GM23248 (cell line): Measurements from ENCODE around the gene AJAP1. TPM values are rescaled to one million over a fixed set of nuclear protein-coding genes. Genes with fewer than 3 reads are reported as not detected.

Source experiments
- DNase-seq: peaks from one replicate; pipeline ENCODE4 v3.0.0-alpha.2; 2015
- H2AFZ ChIP-seq: fragments of 200-600 bp; sonication (generic); 2 replicates; pipeline ENCODE4 v1.6.1; 2016; ENCODE audit warnings: antibody characterized with exemption
- H3F3A ChIP-seq: fragments of 200-600 bp; sonication (generic); 2 replicates; pipeline ENCODE4 v1.6.1; 2016; ENCODE audit warnings: mild to moderate bottlenecking, antibody characterized with exemption, mixed run types; ENCODE audit not compliant: insufficient read depth
- H3K27ac ChIP-seq: fragments of 200-600 bp; sonication (generic); 2 replicates; pipeline ENCODE4 v1.5.1; 2016; ENCODE audit warnings: mild to moderate bottlenecking
- H3K27me3 ChIP-seq: fragments of 200-600 bp; sonication (generic); replicated peaks from 2 replicates; pipeline ENCODE4 v1.6.1; 2016; ENCODE audit warnings: mild to moderate bottlenecking; ENCODE audit not compliant: insufficient read depth
- H3K36me3 ChIP-seq: fragments of 200-600 bp; sonication (generic); 2 replicates; pipeline ENCODE4 v1.6.1; 2016; ENCODE audit warnings: low read depth, mild to moderate bottlenecking
- H3K4me1 ChIP-seq: fragments of 200-600 bp; sonication (generic); 2 replicates; pipeline ENCODE4 v1.6.1; 2016; ENCODE audit warnings: mild to moderate bottlenecking; ENCODE audit not compliant: insufficient read depth
- H3K4me2 ChIP-seq: fragments of 200-600 bp; sonication (generic); one replicate; pipeline ENCODE4 v1.6.1; 2016; ENCODE audit warnings: mild to moderate bottlenecking; ENCODE audit not compliant: unreplicated experiment
- H3K4me3 ChIP-seq: fragments of 200-600 bp; sonication (generic); 2 replicates; pipeline ENCODE4 v1.5.1; 2016; ENCODE audit warnings: mild to moderate bottlenecking
- H3K79me2 ChIP-seq: fragments of 200-600 bp; sonication (generic); 2 replicates; pipeline ENCODE4 v1.6.1; 2016; ENCODE audit warnings: mild to moderate bottlenecking; ENCODE audit not compliant: insufficient read depth
- H3K9ac ChIP-seq: fragments of 200-600 bp; sonication (generic); 2 replicates; pipeline ENCODE4 v1.6.1; 2016; ENCODE audit warnings: mild to moderate bottlenecking
- H3K9me2 ChIP-seq: fragments of 200-600 bp; sonication (generic); 2 replicates; pipeline ENCODE4 v1.6.1; 2016; ENCODE audit warnings: mixed run types, mild to moderate bottlenecking, moderate library complexity; ENCODE audit not compliant: insufficient read depth
- H3K9me3 ChIP-seq: fragments of 200-600 bp; sonication (generic); one replicate; pipeline ENCODE4 v1.6.1; 2017; ENCODE audit warnings: low read depth
- H4K20me1 ChIP-seq: fragments of 200-600 bp; sonication (generic); 2 replicates; pipeline ENCODE4 v1.6.0; 2016; ENCODE audit not compliant: insufficient read depth
- EZH2 ChIP-seq: fragments of 200-600 bp; sonication (generic); IDR thresholded peaks from 2 replicates; pipeline ENCODE4 v1.6.1; 2018; ENCODE audit warnings: antibody characterized with exemption, mild to moderate bottlenecking; ENCODE audit not compliant: insufficient read depth, poor library complexity, severe bottlenecking
- EZH2phosphoT487 ChIP-seq: fragments of 200-600 bp; sonication (generic); IDR thresholded peaks from 2 replicates; pipeline ENCODE4 v1.6.1; 2018; ENCODE audit warnings: antibody characterized with exemption, moderate library complexity, mild to moderate bottlenecking, low read depth; ENCODE audit not compliant: insufficient read depth
- WGBS, 2 experiments: methylation state at CpG; one replicate each; pipeline ENCODE4 v1.1.6; 2015 to 2017; ENCODE audit warnings: low lambda C conversion rate in 2 of 2, low coverage in 1 of 2; ENCODE audit errors: missing lambda C conversion rate in 2 of 2; 5-methylcytosine and 5-hydroxymethylcytosine counted together
- in situ Hi-C: fragments of 300-500 bp; cut with MboI; formaldehyde crosslinking; loops from 2 replicates; pipeline ENCODE4 v1.15.0; 2020
- polyA plus RNA-seq: library from polyadenylated mRNA; unstranded; fragments of >200 nt; fragmentation: Nextera tagmentation; extraction: Ambion mirVana; gene quantifications from 2 replicates; pipeline ENCODE4 v1.2.1, GENCODE V29; 2016
- total RNA-seq: library from RNA; depleted of rRNA; stranded (reverse); fragments of >200 nt; shearing (Covaris generic); gene quantifications from 2 replicates; pipeline ENCODE4 v1.2.3, GENCODE V29; 2014

Gene AJAP1
- total and polyA plus RNA-seq, 2 experiments from 2014 or later, result 0.03 to 0.86 TPM

GRCh38 chr1:4802024-4802423, 147.6 kb downstream of the AJAP1 start:
- in situ Hi-C loops, result no loop called here
- no peak for DNase-seq
- Histone ChIP-seq H3K9me2 (no peaks in the 10 kb centered on the region), H2AFZ (no peak overlapping the region), H3K79me2 (no peaks in the 10 kb centered on the region), H3K9me3 (no peaks in the 10 kb centered on the region), H3K27me3 (no peaks in the 10 kb centered on the region), H3F3A (no peaks in the 10 kb centered on the region), H3K4me3 (no peak overlapping the region), H3K4me2 (no peak overlapping the region), H3K9ac (no peak overlapping the region), H4K20me1 (no peaks in the 10 kb centered on the region), H3K27ac (no peak overlapping the region), H3K4me1 (no peaks in the 10 kb centered on the region), H3K36me3 (no peaks in the 10 kb centered on the region)
- no peak for TF ChIP-seq EZH2
- no peak for TF ChIP-seq EZH2phosphoT487
- WGBS, 2 experiments, result 22 to 23% methylated on average over 6 of the region's 6 CpGs

DNA sequence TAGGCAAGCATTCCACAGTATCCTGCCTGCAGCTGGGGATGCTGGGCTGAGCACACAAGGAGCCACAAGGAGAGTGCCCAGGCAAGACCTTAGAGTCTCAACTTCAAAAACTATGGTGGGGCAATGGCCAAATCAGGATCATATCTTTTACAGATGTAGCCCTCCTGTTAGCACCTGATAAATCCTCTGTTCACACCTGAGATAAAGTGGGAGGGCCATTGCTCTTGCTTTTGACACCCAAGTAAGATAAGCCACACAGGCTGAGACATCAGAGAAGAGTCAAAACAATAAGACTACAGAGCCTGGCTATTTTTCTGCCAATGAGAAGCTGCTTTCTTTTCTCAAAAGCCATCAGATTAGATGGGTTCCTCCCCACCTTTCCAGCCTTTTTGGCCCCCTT, 148.9 kb downstream of the AJAP1 start:
- H3F3A ChIP-seq, result no peaks in the 10 kb centered on the region
- no peak overlapping the region for H3K4me2 ChIP-seq
- no peak overlapping the region for H3K4me3 ChIP-seq
- TF ChIP-seq EZH2 (no peak), EZH2phosphoT487 (no peak)
- no peak overlapping the region for H2AFZ ChIP-seq
- DNase-seq, result no peak
- in situ Hi-C loops, result no loop called here
- H3K9ac ChIP-seq, result no peak overlapping the region
- no peak overlapping the region for H3K27ac ChIP-seq
- no peaks in the 10 kb centered on the region for H3K79me2 ChIP-seq
- no peaks in the 10 kb centered on the region for H3K9me2 ChIP-seq
- H3K9me3 ChIP-seq, result no peaks in the 10 kb centered on the region
- H3K4me1 ChIP-seq, result no peaks in the 10 kb centered on the region
- H3K36me3 ChIP-seq, result no peaks in the 10 kb centered on the region
- H4K20me1 ChIP-seq, result no peaks in the 10 kb centered on the region
- no peaks in the 10 kb centered on the region for H3K27me3 ChIP-seq

GRCh38 chr1:4805987-4806386, 151.6 kb downstream of the AJAP1 start:
- Histone ChIP-seq H3K9ac (no peak overlapping the region), H2AFZ (no peak overlapping the region), H3K9me3 (no peaks in the 10 kb centered on the region), H3K4me2 (no peak overlapping the region), H3K27ac (no peak overlapping the region), H3K79me2 (no peaks in the 10 kb centered on the region), H4K20me1 (no peaks in the 10 kb centered on the region), H3K4me3 (no peak overlapping the region), H3K27me3 (no peaks in the 10 kb centered on the region), H3F3A (no peaks in the 10 kb centered on the region), H3K4me1 (no peaks in the 10 kb centered on the region), H3K36me3 (no peaks in the 10 kb centered on the region), H3K9me2 (no peaks in the 10 kb centered on the region)
- TF ChIP-seq EZH2phosphoT487 (no peak), EZH2 (no peak)
- DNase-seq, result no peak
- in situ Hi-C loops, result no loop called here
- 9 to 17% methylated on average over 2 of the region's 2 CpGs for WGBS, 2 experiments

DNA sequence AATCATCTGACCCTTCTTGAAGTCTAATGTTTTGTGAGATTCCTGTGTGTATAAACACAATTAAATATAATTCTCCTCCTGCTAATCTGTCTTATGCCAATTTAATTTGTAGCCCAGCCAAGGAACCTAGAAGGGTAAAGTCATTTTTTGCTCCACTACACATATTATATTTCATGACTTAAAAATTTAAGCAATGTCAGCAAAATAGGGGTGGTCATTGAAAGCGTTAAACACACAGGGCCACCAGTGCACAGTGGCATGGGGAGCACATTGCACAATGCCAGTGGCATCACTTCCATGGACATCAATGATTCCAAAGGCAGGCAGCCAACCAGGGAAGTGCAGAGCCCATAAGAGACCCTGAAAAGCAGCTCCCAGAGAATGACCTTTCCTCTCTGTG, 166.1 kb downstream of the AJAP1 start:
- H4K20me1 ChIP-seq, result no peaks in the 10 kb centered on the region
- H2AFZ ChIP-seq, result no peak overlapping the region
- H3K27me3 ChIP-seq, result no peaks in the 10 kb centered on the region
- no peak overlapping the region for H3K4me3 ChIP-seq
- H3K27ac ChIP-seq, result no peak overlapping the region
- in situ Hi-C loops, result no loop called here
- H3K9me2 ChIP-seq, result no peaks in the 10 kb centered on the region
- no peak for TF ChIP-seq EZH2phosphoT487
- TF ChIP-seq EZH2, result no peak
- 38 to 48% methylated on average over 1 of the region's 1 CpG for WGBS, 2 experiments
- H3K79me2 ChIP-seq, result no peaks in the 10 kb centered on the region
- H3K4me1 ChIP-seq, result no peaks in the 10 kb centered on the region
- H3K9ac ChIP-seq, result no peak overlapping the region
- no peaks in the 10 kb centered on the region for H3F3A ChIP-seq
- no peak for DNase-seq
- H3K9me3 ChIP-seq, result no peaks in the 10 kb centered on the region
- H3K4me2 ChIP-seq, result no peak overlapping the region
- H3K36me3 ChIP-seq, result no peaks in the 10 kb centered on the region

DNA sequence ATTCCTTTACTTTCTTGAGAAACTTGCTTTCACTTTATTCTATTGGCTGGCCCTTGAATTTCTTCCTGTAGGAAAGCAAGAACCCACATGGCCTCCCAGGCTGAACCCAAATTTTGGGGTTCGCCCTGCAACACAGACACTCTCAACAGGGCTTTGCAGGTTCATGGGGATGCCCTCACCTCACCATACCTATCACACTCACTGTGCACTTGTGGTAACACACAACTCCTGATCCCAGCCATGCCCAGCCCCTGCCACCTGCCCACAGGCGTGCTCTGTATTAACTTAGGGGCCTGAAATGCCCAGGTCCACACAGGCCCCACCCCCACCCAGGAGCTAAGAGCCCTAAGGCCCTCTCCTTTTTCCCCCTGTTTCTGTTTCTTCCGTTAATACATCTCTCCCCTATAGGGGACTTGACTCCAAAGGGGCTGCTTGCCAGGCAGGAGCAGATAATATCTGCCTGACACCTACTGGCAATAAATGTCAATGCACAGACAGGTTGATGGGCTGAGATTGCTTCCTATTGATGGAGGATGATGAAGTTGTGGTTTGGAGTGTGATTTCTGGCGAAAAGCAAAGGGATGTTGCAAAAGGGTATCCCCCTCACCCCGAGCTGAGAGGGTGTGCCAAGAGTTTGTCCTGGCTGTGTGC, 171.5 kb downstream of the AJAP1 start:
- Histone ChIP-seq H3K9me2 (no peaks in the 10 kb centered on the region), H3K9me3 (no peaks in the 10 kb centered on the region), H3K36me3 (no peaks in the 10 kb centered on the region), H2AFZ (no peak overlapping the region), H3F3A (no peaks in the 10 kb centered on the region), H3K27ac (no peak overlapping the region), H3K4me1 (no peaks in the 10 kb centered on the region), H3K4me2 (no peak overlapping the region), H3K79me2 (no peaks in the 10 kb centered on the region), H3K27me3 (no peaks in the 10 kb centered on the region), H3K9ac (no peak overlapping the region), H4K20me1 (no peaks in the 10 kb centered on the region), H3K4me3 (no peak overlapping the region)
- DNase-seq, result no peak
- in situ Hi-C loops, result no loop called here
- no peak for TF ChIP-seq EZH2
- no peak for TF ChIP-seq EZH2phosphoT487
- 14 to 16% methylated on average over 5 of the region's 5 CpGs for WGBS, 2 experiments
